ENCODE data around the gene GJB5. TPM values are rescaled to one million over a fixed set of nuclear protein-coding genes. Genes with fewer than 3 reads are reported as not detected.

GJB5 gene
- total and polyA plus RNA-seq, 10 of the 15 experiments (the other 5 are each of a cell fraction or from before 2014, with no cell fraction given), result not detected

DNA sequence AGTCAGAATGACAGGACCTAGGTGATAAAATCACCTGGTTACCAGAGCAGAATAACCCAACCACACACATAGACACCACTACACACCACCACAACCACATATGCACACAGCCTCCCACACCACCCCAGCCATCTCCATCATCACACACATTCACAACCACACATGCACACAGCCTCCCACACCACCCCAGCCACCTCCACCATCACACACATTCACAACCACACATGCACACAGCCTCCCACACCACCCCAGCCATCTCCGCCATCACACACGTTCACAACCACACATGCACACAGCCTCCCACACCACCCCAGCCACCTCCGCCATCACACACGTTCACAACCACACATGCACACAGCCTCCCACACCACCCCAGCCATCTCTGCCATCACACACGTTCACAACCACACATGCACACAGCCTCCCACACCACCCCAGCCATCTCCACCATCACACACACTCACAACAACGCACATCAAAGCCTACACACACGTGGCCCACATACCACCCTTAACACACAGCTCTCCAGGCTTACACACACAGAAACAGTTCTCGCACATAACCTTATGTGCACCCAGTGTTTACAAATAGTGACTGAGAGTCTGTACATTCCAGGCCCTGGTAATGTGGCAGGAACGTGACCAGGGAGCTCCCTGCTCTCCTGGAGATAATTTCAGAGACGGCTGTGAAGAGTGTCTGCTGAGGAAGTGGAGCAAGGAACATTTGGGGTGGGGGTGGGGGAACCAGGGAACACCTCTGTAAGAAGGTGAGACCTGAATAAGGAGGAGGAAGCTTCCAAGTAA, 22.9 kb downstream of the GJB5 start:
- intact Hi-C loops (cut with micrococcal nuclease; ENCODE audit: unreplicated experiment) (no loop called here), in situ Hi-C loops (cut with MboI) (no loop called here)
- H3K79me2 ChIP-seq (ENCODE audit: control insufficient read depth, insufficient read depth, low read length), result no peaks in the 10 kb centered on the region
- H3K9me3 ChIP-seq (replicated peaks; ENCODE audit: control insufficient read depth, insufficient read depth, low read length), result no peaks in the 10 kb centered on the region
- DNase-seq (ENCODE audit: low read depth, low spot score), result no peak
- ChIA-PET RAD21 (ENCODE audit: unreplicated experiment) (no interaction called here), POLR2A (no interaction called here), SMC1A (ENCODE audit: uncharacterized antibody, unreplicated experiment) (interaction anchor here (1.1 kb wide), 1 partner anchor 122 kb away, joined by 3 read pairs; no protein-coding TSS in a partner anchor), CTCF (no interaction called here)
- no peaks in the 10 kb centered on the region for H3K36me3 ChIP-seq (ENCODE audit: control insufficient read depth in 2 of 2, insufficient read depth in 2 of 2, low read length in 1 of 2)
- no peaks in the 10 kb centered on the region for H4K20me1 ChIP-seq (ENCODE audit: control insufficient read depth, insufficient read depth)
- no peak overlapping the region for H3K4me2 ChIP-seq (ENCODE audit: control insufficient read depth, insufficient read depth)
- peaks cover 2 to 10% of the 10 kb centered on the region in 2 experiments; a peak in 3 of 4 replicates for H3K27me3 ChIP-seq (replicated peaks in 1 of 2; ENCODE audit: control insufficient read depth in 2 of 2, insufficient read depth in 2 of 2, low read length in 1 of 2)
- TF ChIP-seq EZH2 (IDR thresholded peaks at IDR 0.05; ENCODE audit: borderline replicate concordance, control insufficient read depth, low read depth, low read length) (no peak), ZBED1 (IDR thresholded peaks at IDR 0.05; ENCODE audit: borderline replicate concordance) (no peak), TCF3 (IDR thresholded peaks at IDR 0.05; ENCODE audit: borderline replicate concordance, insufficient read depth, low read depth, low read length) (no peak), CREB1 (IDR thresholded peaks at IDR 0.05; ENCODE audit: low read depth) (no peak), NFXL1 (IDR thresholded peaks at IDR 0.05; ENCODE audit: borderline replicate concordance) (no peak), BHLHE40 (IDR thresholded peaks at IDR 0.05; ENCODE audit: borderline replicate concordance in 1 of 2, low read depth in 2 of 2, low read length in 1 of 2) (no peak), FOXK2 (IDR thresholded peaks at IDR 0.05) (no peak), ZNF24 (IDR thresholded peaks at IDR 0.05) (no peak), MAX (IDR thresholded peaks at IDR 0.05; ENCODE audit: low read depth, low read length) (no peak), REST (IDR thresholded peaks at IDR 0.05; ENCODE audit: low read depth, low read length) (no peak), DPF2 (IDR thresholded peaks at IDR 0.05) (no peak)
- no peak for ATAC-seq
- H2AFZ ChIP-seq (ENCODE audit: control insufficient read depth, low read depth, low read length), result no peak overlapping the region
- H3K4me1 ChIP-seq (ENCODE audit: control insufficient read depth, insufficient read depth, low read length), result no peaks in the 10 kb centered on the region
- H3K4me3 ChIP-seq, result no peak overlapping the region
- FAIRE-seq, result no peak
- no TSS peak for BruUV-seq (replicated peaks)
- no peak overlapping the region for H3K27ac ChIP-seq (ENCODE audit: control insufficient read depth, insufficient read depth)
- H3K9ac ChIP-seq (ENCODE audit: control insufficient read depth, insufficient read depth, low read length), result no peak overlapping the region
- WGBS (ENCODE audit: insufficient coverage, insufficient replicate concordance, low lambda C conversion rate, missing lambda C conversion rate), result 24% methylated on average over 8 of the region's 10 CpGs

Measured in GM12878 (cell line).